PC-9 (cell line): ENCODE data around the gene SMIM12. TPM values are rescaled to one million over a fixed set of nuclear protein-coding genes. Genes with fewer than 3 reads are reported as not detected.

Experiments used
- BruUV-seq: library from RNA; stranded (reverse); fragments of 400-500 nt; replicated peaks from 2 replicates; lab custom pipeline; 2021; lab: Mats Ljungman, UMichigan
- CTCF ChIA-PET: fragments of 300-600 bp; sonication (Branson Sonifier 250); formaldehyde crosslinking; loops from one replicate; lab custom pipeline; 2022; ENCODE audit warnings: antibody characterized with exemption; lab: Charles Lee
- POLR2A ChIA-PET: fragments of 300-600 bp; sonication (Branson Sonifier 250); formaldehyde crosslinking; loops from one replicate; lab custom pipeline; 2022; ENCODE audit warnings: antibody characterized with exemption; ENCODE audit not compliant: unreplicated experiment; lab: Charles Lee
- DNase-seq, 2 experiments: peaks; one replicate each; pipeline versions ENCODE4 v3.0.0 to v3.0.0-alpha.2; 2015 to 2022; ENCODE audit warnings: mixed read lengths in 1 of 2
- H2AFZ ChIP-seq: fragments of 200-600 bp; sonication (generic); 2 replicates; pipeline ENCODE4 v1.8.1; 2017; ENCODE audit warnings: antibody characterized with exemption
- H3F3A ChIP-seq: fragments of 200-600 bp; sonication (generic); 2 replicates; pipeline ENCODE4 v1.8.1; 2017; ENCODE audit warnings: antibody characterized with exemption, mild to moderate bottlenecking, low read depth; ENCODE audit not compliant: insufficient read depth
- H3K27ac ChIP-seq: fragments of 200-600 bp; sonication (generic); 2 replicates; pipeline ENCODE4 v1.6.1; 2016; ENCODE audit warnings: mixed run types
- H3K27me3 ChIP-seq: fragments of 200-600 bp; sonication (generic); 2 replicates; pipeline ENCODE4 v1.6.1; 2016; ENCODE audit warnings: low read depth, mixed run types; ENCODE audit not compliant: insufficient read depth
- H3K36me3 ChIP-seq: fragments of 200-600 bp; sonication (generic); 2 replicates; pipeline ENCODE4 v1.6.1; 2016; ENCODE audit warnings: low read depth, mixed run types
- H3K4me1 ChIP-seq: fragments of 200-600 bp; sonication (generic); replicated peaks from 2 replicates; pipeline ENCODE4 v1.6.1; 2016; ENCODE audit warnings: mixed run types; ENCODE audit not compliant: insufficient read depth
- H3K4me2 ChIP-seq: fragments of 200-600 bp; sonication (generic); 2 replicates; pipeline ENCODE4 v1.6.1; 2017; ENCODE audit warnings: mixed run types
- H3K4me3 ChIP-seq: fragments of 200-600 bp; sonication (generic); 2 replicates; pipeline ENCODE4 v1.6.1; 2016; ENCODE audit warnings: mixed run types
- H3K79me2 ChIP-seq: fragments of 200-600 bp; sonication (generic); 2 replicates; pipeline ENCODE4 v1.6.1; 2017; ENCODE audit warnings: low read depth, mixed run types
- H3K9me2 ChIP-seq: fragments of 200-600 bp; sonication (generic); 2 replicates; pipeline ENCODE4 v1.8.1; 2017; ENCODE audit warnings: mild to moderate bottlenecking; ENCODE audit not compliant: insufficient read depth
- H3K9me3 ChIP-seq: fragments of 200-600 bp; sonication (generic); 2 replicates; pipeline ENCODE4 v1.8.1; 2016; ENCODE audit warnings: low read depth; ENCODE audit not compliant: insufficient read depth
- H4K20me1 ChIP-seq: fragments of 200-600 bp; sonication (generic); 2 replicates; pipeline ENCODE4 v1.8.1; 2017; ENCODE audit not compliant: insufficient read depth
- CTCF ChIP-seq: fragments of 200-600 bp; sonication (generic); conservative IDR thresholded peaks from 2 replicates; pipeline ENCODE4 v1.6.1; 2017; ENCODE audit warnings: mixed run types, antibody characterized with exemption, mild to moderate bottlenecking, moderate library complexity
- EZH2 ChIP-seq: fragments of 200-600 bp; sonication (generic); IDR thresholded peaks from 2 replicates; pipeline ENCODE4 v1.8.0; 2017; ENCODE audit warnings: antibody characterized with exemption, low read depth
- intact Hi-C: fragments of 100-400 bp; cut with micrococcal nuclease; formaldehyde crosslinking; loops from one replicate; pipeline ENCODE4 v1.10.0; 2022; ENCODE audit not compliant: unreplicated experiment
- total RNA-seq: library from RNA; stranded (reverse); gene quantifications from 2 replicates; pipeline ENCODE4 v1.2.3, GENCODE V29; 2021

The SMIM12 gene
- total RNA-seq, 1 experiment from 2014 or later = 17.4 TPM

- H3K36me3 ChIP-seq = no peaks in the 10 kb centered on the region
- TF ChIP-seq CTCF = no peak
- TF ChIP-seq EZH2 = no peak
- H3K79me2 ChIP-seq = no peaks in the 10 kb centered on the region
- no peak overlapping the region for H3K4me2 ChIP-seq
- H2AFZ ChIP-seq = no peak overlapping the region
- H3K27ac ChIP-seq = no peak overlapping the region
- H3K27me3 ChIP-seq = no peaks in the 10 kb centered on the region
- BruUV-seq = no TSS peak
- H3F3A ChIP-seq = no peaks in the 10 kb centered on the region
- no peaks in the 10 kb centered on the region; the same call in 1 of the 2 replicates for H4K20me1 ChIP-seq
- no peaks in the 10 kb centered on the region for H3K9me2 ChIP-seq
- no peaks in the 10 kb centered on the region for H3K9me3 ChIP-seq
- intact Hi-C loops = no loop called here
- CTCF ChIA-PET = no interaction called here
- POLR2A ChIA-PET = no interaction called here
- DNase-seq = no peak
- peaks cover 12% of the 10 kb centered on the region for H3K4me1 ChIP-seq
- no peak overlapping the region for H3K4me3 ChIP-seq
Measured at GRCh38 chr1:34839526-34840305, 19.8 kb downstream of the SMIM12 start.

GRCh38 chr1:34833711-34834110 lies 25.8 kb downstream of the SMIM12 start:
- Histone ChIP-seq H3K4me1 (no peaks in the 10 kb centered on the region), H3K27ac (no peak overlapping the region), H3K79me2 (no peaks in the 10 kb centered on the region), H3K4me2 (no peak overlapping the region), H3K36me3 (no peaks in the 10 kb centered on the region), H3K9me3 (no peaks in the 10 kb centered on the region), H4K20me1 (no peaks in the 10 kb centered on the region), H3K27me3 (no peaks in the 10 kb centered on the region), H3F3A (no peaks in the 10 kb centered on the region), H3K4me3 (no peak overlapping the region), H2AFZ (no peak overlapping the region), H3K9me2 (no peaks in the 10 kb centered on the region)
- ChIA-PET CTCF (no interaction called here), POLR2A (interaction anchor here (0.6 to 0.7 kb wide), 2 partner anchors 12 to 293 kb away, joined by 7 to 25 read pairs; no protein-coding TSS in a partner anchor)
- intact Hi-C loops = no loop called here
- no peak for DNase-seq
- TF ChIP-seq CTCF = no peak
- no peak for TF ChIP-seq EZH2
- BruUV-seq = no TSS peak

- no peak for DNase-seq
- BruUV-seq = no TSS peak
- H4K20me1 ChIP-seq = no peaks in the 10 kb centered on the region
- H3K79me2 ChIP-seq = no peaks in the 10 kb centered on the region
- no peaks in the 10 kb centered on the region for H3F3A ChIP-seq
- H3K27me3 ChIP-seq = no peaks in the 10 kb centered on the region
- no peaks in the 10 kb centered on the region for H3K9me2 ChIP-seq
- H3K4me1 ChIP-seq = no peaks in the 10 kb centered on the region
- no peak overlapping the region for H3K27ac ChIP-seq
- H2AFZ ChIP-seq = no peak overlapping the region
- no peak overlapping the region for H3K4me3 ChIP-seq
- TF ChIP-seq CTCF (no peak), EZH2 (no peak)
- H3K9me3 ChIP-seq = no peaks in the 10 kb centered on the region
- H3K4me2 ChIP-seq = no peak overlapping the region
- intact Hi-C loops = no loop called here
- ChIA-PET CTCF (no interaction called here), POLR2A (no interaction called here)
- no peaks in the 10 kb centered on the region for H3K36me3 ChIP-seq
Measured at GRCh38 chr1:34831721-34832246, 27.8 kb downstream of the SMIM12 start.
